Prostate gland (tissue), 2 donors: ENCODE results near the gene PPP2R5C.

ENCODE experiments used
- POLR2A ChIP-seq: fragments of 450-650 bp; IDR thresholded peaks from one replicate; pipeline ENCODE4 v1.6.1; 2016; ENCODE audit warnings: antibody characterized with exemption, mild to moderate bottlenecking
- POLR2AphosphoS5 ChIP-seq: sonication (generic); formaldehyde crosslinking; IDR thresholded peaks from one replicate; pipeline ENCODE4 v1.6.1; 2017; ENCODE audit warnings: antibody characterized with exemption
- TF ChIP-seq, protein P1 (sequence below), 4 experiments: fragments of 200-600 bp in 2 of 4; fragments of 450-650 bp in 2 of 4; sonication (generic) in 2 of 4; IDR thresholded peaks; 1 replicate in 3 of 4; 2 replicates in 1 of 4; pipeline ENCODE4 v1.5.1; 2016 to 2019; ENCODE audit warnings: antibody characterized with exemption in 4 of 4, mild to moderate bottlenecking in 2 of 4, moderate library complexity in 2 of 4

DNA sequence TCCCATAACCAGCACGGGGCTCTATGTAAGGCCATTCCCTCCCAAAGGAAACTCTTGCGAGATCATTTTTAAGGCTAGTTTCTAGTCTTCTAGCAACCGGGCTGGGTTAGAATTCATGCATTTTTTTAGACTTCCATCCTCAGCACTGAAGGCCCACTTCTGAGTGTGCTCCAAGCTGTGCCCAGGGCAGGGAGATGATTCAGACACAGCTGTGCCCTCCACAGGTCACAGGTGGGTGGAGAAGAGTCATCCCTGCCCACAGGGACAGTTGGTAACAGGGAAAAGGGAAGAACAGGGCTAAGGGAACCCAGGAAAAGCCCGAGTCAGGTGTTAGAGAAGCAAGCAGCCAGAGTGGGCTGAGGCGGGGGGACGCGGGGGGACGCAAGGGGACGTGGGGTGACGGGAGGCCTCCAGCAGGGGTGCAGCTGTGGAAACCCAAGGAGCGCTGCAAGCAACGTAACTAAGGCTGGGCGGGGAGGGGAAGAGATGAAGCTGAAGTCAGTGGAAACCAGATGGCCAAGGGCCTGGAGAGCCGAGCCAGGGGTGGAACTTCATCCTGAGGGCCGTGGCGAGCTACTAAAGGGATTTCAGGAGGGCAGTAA lies 27.2 kb upstream of the PPP2R5C start:
- TF ChIP-seq, protein P1, sequence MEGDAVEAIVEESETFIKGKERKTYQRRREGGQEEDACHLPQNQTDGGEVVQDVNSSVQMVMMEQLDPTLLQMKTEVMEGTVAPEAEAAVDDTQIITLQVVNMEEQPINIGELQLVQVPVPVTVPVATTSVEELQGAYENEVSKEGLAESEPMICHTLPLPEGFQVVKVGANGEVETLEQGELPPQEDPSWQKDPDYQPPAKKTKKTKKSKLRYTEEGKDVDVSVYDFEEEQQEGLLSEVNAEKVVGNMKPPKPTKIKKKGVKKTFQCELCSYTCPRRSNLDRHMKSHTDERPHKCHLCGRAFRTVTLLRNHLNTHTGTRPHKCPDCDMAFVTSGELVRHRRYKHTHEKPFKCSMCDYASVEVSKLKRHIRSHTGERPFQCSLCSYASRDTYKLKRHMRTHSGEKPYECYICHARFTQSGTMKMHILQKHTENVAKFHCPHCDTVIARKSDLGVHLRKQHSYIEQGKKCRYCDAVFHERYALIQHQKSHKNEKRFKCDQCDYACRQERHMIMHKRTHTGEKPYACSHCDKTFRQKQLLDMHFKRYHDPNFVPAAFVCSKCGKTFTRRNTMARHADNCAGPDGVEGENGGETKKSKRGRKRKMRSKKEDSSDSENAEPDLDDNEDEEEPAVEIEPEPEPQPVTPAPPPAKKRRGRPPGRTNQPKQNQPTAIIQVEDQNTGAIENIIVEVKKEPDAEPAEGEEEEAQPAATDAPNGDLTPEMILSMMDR (IDR thresholded peaks at IDR 0.05) = no peak
- TF ChIP-seq POLR2A = no peak
- no peak for TF ChIP-seq POLR2AphosphoS5
